Osteoblast (primary cell): ENCODE measurements around the gene CTNNA1. TPM values are rescaled to one million over a fixed set of nuclear protein-coding genes. Genes with fewer than 3 reads are reported as not detected.

ENCODE experiments used
- DNase-seq: peaks from one replicate; pipeline ENCODE4 v3.0.0; 2011; ENCODE audit warnings: low spot score, mixed read lengths; ENCODE audit not compliant: insufficient read length; ENCODE audit errors: missing footprints
- H2AFZ ChIP-seq: 2 replicates; pipeline ENCODE4 v1.6.0; 2011; ENCODE audit warnings: mild to moderate bottlenecking, low read length
- H3K27ac ChIP-seq: 2 replicates; pipeline ENCODE4 v1.5.1; 2011; ENCODE audit warnings: mild to moderate bottlenecking, low read depth, low read length, moderate library complexity
- H3K27me3 ChIP-seq: 2 replicates; pipeline ENCODE4 v1.6.0; 2012; ENCODE audit warnings: mild to moderate bottlenecking, control low read depth, inconsistent platforms, low read length, moderate library complexity; ENCODE audit not compliant: insufficient read depth
- H3K36me3 ChIP-seq: 2 replicates; pipeline ENCODE4 v1.5.1; 2011; ENCODE audit warnings: mild to moderate bottlenecking, low read length, control low read depth, moderate library complexity; ENCODE audit not compliant: insufficient read depth
- H3K4me1 ChIP-seq: 2 replicates; pipeline ENCODE4 v1.5.1; 2011; ENCODE audit warnings: mild to moderate bottlenecking, low read length, control low read depth, moderate library complexity; ENCODE audit not compliant: insufficient read depth
- H3K4me2 ChIP-seq: 2 replicates; pipeline ENCODE4 v1.6.0; 2011; ENCODE audit warnings: mild to moderate bottlenecking, low read length; ENCODE audit not compliant: insufficient read depth
- H3K4me3 ChIP-seq: fragments of 200-600 bp; sonication (generic); 3 replicates; pipeline ENCODE4 v1.5.1; 2012; ENCODE audit warnings: mild to moderate bottlenecking, low read length, inconsistent platforms; ENCODE audit not compliant: insufficient read depth
- H3K79me2 ChIP-seq: 2 replicates; pipeline ENCODE4 v1.6.0; 2012; ENCODE audit warnings: mild to moderate bottlenecking, low read length, control low read depth, inconsistent platforms; ENCODE audit not compliant: insufficient read depth
- H3K9me3 ChIP-seq: 2 replicates; pipeline ENCODE4 v1.5.1; 2011; ENCODE audit warnings: low read depth, low read length, control low read depth
- H4K20me1 ChIP-seq: 2 replicates; pipeline ENCODE4 v1.6.0; 2012; ENCODE audit warnings: mild to moderate bottlenecking, low read length, control low read depth; ENCODE audit not compliant: insufficient read depth
- CTCF ChIP-seq: IDR thresholded peaks from 2 replicates; pipeline ENCODE4 v1.5.1; 2011; ENCODE audit warnings: mild to moderate bottlenecking, low read depth, low read length, moderate library complexity; ENCODE audit errors: extremely low read depth
- total RNA-seq: library from RNA; depleted of rRNA; stranded (reverse); fragments of >200 nt; gene quantifications from 2 replicates; pipeline ENCODE4 v1.2.3, GENCODE V29; 2012

The CTNNA1 gene
- total RNA-seq, 1 donor, result 432 TPM

GRCh38 chr5:138819081-138819480, 65.9 kb downstream of the CTNNA1 start:
- no peaks in the 10 kb centered on the region for H3K36me3 ChIP-seq
- H3K79me2 ChIP-seq, result peaks cover 85% of the 10 kb centered on the region
- DNase-seq, result no peak
- no peaks in the 10 kb centered on the region for H3K27me3 ChIP-seq
- peaks cover 15% of the 10 kb centered on the region for H3K4me1 ChIP-seq
- H3K9me3 ChIP-seq, result no peaks in the 10 kb centered on the region
- no peak overlapping the region for H3K4me3 ChIP-seq
- no peak overlapping the region for H3K27ac ChIP-seq
- peaks cover 53% of the 10 kb centered on the region for H4K20me1 ChIP-seq
- H2AFZ ChIP-seq, result no peak overlapping the region
- no peak overlapping the region for H3K4me2 ChIP-seq
- no peak for TF ChIP-seq CTCF

DNA sequence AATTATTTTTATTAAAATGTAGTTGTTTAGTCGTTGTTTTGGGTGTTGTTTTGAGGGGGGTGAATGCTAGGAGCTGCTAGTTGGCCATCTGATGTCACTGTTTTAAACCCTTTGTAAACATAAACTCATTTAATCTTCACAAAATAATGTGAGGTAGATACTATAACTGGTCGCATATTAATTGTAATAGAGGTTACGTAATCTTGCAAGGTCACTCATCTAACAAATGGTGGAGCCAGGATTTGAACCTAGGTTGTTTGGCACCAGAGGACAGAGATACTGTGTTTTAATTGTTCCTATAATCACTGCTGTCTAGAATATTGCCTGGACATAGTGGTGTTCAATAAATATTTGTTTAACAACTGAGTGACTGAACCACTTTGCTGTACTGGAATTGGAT, 67.5 kb downstream of the CTNNA1 start:
- H3K4me1 ChIP-seq, result peaks cover 18% of the 10 kb centered on the region

GRCh38 chr5:138824516-138824915, 71.3 kb downstream of the CTNNA1 start:
- Histone ChIP-seq H2AFZ (no peak overlapping the region), H3K4me2 (no peak overlapping the region), H3K27me3 (no peaks in the 10 kb centered on the region), H3K4me3 (no peak overlapping the region), H3K27ac (peak overlapping the region; percentile 38), H3K36me3 (peaks cover 24% of the 10 kb centered on the region), H3K9me3 (no peaks in the 10 kb centered on the region), H4K20me1 (peaks cover 41% of the 10 kb centered on the region), H3K79me2 (peaks cover 73% of the 10 kb centered on the region), H3K4me1 (peaks cover 20% of the 10 kb centered on the region)
- no peak for TF ChIP-seq CTCF
- no peak for DNase-seq

More for the DNA sequence above, 67.5 kb downstream of the CTNNA1 start:
- Histone ChIP-seq H2AFZ (no peak overlapping the region), H3K79me2 (peaks cover 83% of the 10 kb centered on the region), H3K27ac (no peak overlapping the region), H3K27me3 (no peaks in the 10 kb centered on the region), H4K20me1 (peaks cover 58% of the 10 kb centered on the region), H3K4me3 (no peak overlapping the region), H3K9me3 (no peaks in the 10 kb centered on the region), H3K4me2 (no peak overlapping the region), H3K36me3 (no peaks in the 10 kb centered on the region)
- TF ChIP-seq CTCF, result no peak
- no peak for DNase-seq

- peak overlapping the region; percentile 38 for H3K27ac ChIP-seq
- peak; percentile 69 for TF ChIP-seq CTCF
- no peaks in the 10 kb centered on the region for H3K9me3 ChIP-seq
- peaks cover 66% of the 10 kb centered on the region for H3K79me2 ChIP-seq
- no peaks in the 10 kb centered on the region for H3K27me3 ChIP-seq
- H4K20me1 ChIP-seq, result peaks cover 38% of the 10 kb centered on the region
- no peak overlapping the region for H3K4me3 ChIP-seq
- H2AFZ ChIP-seq, result no peak overlapping the region
- H3K4me1 ChIP-seq, result peaks cover 20% of the 10 kb centered on the region
- DNase-seq, result peak; percentile 68
- H3K4me2 ChIP-seq, result peak overlapping the region; percentile 18
- peaks cover 24% of the 10 kb centered on the region for H3K36me3 ChIP-seq
Observed at GRCh38 chr5:138824924-138825863, 72.0 kb downstream of the CTNNA1 start.
